Measurements from ENCODE around the gene ILDR2.

The ILDR2 gene

GRCh38 chr1:166972193-166972592 lies 3.1 kb downstream of the ILDR2 start:
- in situ Hi-C loops (cut with MboI; ENCODE audit: low sequenced_read_pairs) = no loop called here

GRCh38 chr1:166971252-166971651 lies 4.1 kb downstream of the ILDR2 start:
- in situ Hi-C loops (cut with MboI; ENCODE audit: low sequenced_read_pairs) = no loop called here

GRCh38 chr1:166969074-166969677 lies 6.2 kb downstream of the ILDR2 start:
- in situ Hi-C loops (cut with MboI; ENCODE audit: low sequenced_read_pairs) = no loop called here

- in situ Hi-C loops (cut with MboI; ENCODE audit: low sequenced_read_pairs) = no loop called here
Observed at GRCh38 chr1:166960858-166961474, 14.4 kb downstream of the ILDR2 start.

GRCh38 chr1:166956872-166957271 lies 18.5 kb downstream of the ILDR2 start:
- in situ Hi-C loops (cut with MboI; ENCODE audit: low sequenced_read_pairs) = no loop called here

GRCh38 chr1:166956057-166956850 lies 19.1 kb downstream of the ILDR2 start:
- in situ Hi-C loops (cut with MboI; ENCODE audit: low sequenced_read_pairs) = no loop called here

- in situ Hi-C loops (cut with MboI; ENCODE audit: low sequenced_read_pairs) = no loop called here
Observed at GRCh38 chr1:166953491-166953890, 21.8 kb downstream of the ILDR2 start.

- in situ Hi-C loops (cut with MboI; ENCODE audit: low sequenced_read_pairs) = no loop called here
Observed at GRCh38 chr1:166952002-166952746, 23.2 kb downstream of the ILDR2 start.

- in situ Hi-C loops (cut with MboI; ENCODE audit: low sequenced_read_pairs) = no loop called here
Observed at GRCh38 chr1:166951050-166951449, 24.3 kb downstream of the ILDR2 start.

GRCh38 chr1:166950156-166950555 lies 25.2 kb downstream of the ILDR2 start:
- in situ Hi-C loops (cut with MboI; ENCODE audit: low sequenced_read_pairs) = no loop called here

GRCh38 chr1:166948856-166949350 lies 26.4 kb downstream of the ILDR2 start:
- in situ Hi-C loops (cut with MboI; ENCODE audit: low sequenced_read_pairs) = no loop called here

- in situ Hi-C loops (cut with MboI; ENCODE audit: low sequenced_read_pairs) = no loop called here
Observed at GRCh38 chr1:166947398-166948043, 27.8 kb downstream of the ILDR2 start.

- in situ Hi-C loops (cut with MboI; ENCODE audit: low sequenced_read_pairs) = no loop called here
Observed at GRCh38 chr1:166944186-166944967, 31.0 kb downstream of the ILDR2 start.

GRCh38 chr1:166939741-166940375 lies 35.5 kb downstream of the ILDR2 start:
- in situ Hi-C loops (cut with MboI; ENCODE audit: low sequenced_read_pairs) = no loop called here

- in situ Hi-C loops (cut with MboI; ENCODE audit: low sequenced_read_pairs) = no loop called here
Observed at GRCh38 chr1:166937962-166938361, 37.4 kb downstream of the ILDR2 start.

GRCh38 chr1:166937329-166937728 lies 38.0 kb downstream of the ILDR2 start:
- in situ Hi-C loops (cut with MboI; ENCODE audit: low sequenced_read_pairs) = no loop called here

- in situ Hi-C loops (cut with MboI; ENCODE audit: low sequenced_read_pairs) = no loop called here
Observed at GRCh38 chr1:166933633-166934032, 41.7 kb downstream of the ILDR2 start.

- in situ Hi-C loops (cut with MboI; ENCODE audit: low sequenced_read_pairs) = no loop called here
Observed at GRCh38 chr1:166933140-166933539, 42.2 kb downstream of the ILDR2 start.

- in situ Hi-C loops (cut with MboI; ENCODE audit: low sequenced_read_pairs) = no loop called here
Observed at GRCh38 chr1:166929911-166930310, 45.4 kb downstream of the ILDR2 start.
